Gastrocnemius medialis (tissue), 4 donors: Measurements from ENCODE around the gene PABPC1L.

ENCODE experiments used
- CTCF ChIP-seq, 5 experiments: fragments of 450-650 bp in 3 of 5; fragments of 200-600 bp in 2 of 5; sonication (generic) in 2 of 5; IDR thresholded peaks in 4 of 5; conservative IDR thresholded peaks in 1 of 5; 1 replicate in 4 of 5; 2 replicates in 1 of 5; pipeline ENCODE4 v1.5.1; 2016 to 2019; ENCODE audit warnings: antibody characterized with exemption in 5 of 5, mild to moderate bottlenecking in 3 of 5, moderate library complexity in 3 of 5
- POLR2A ChIP-seq, 2 donors: fragments of 450-650 bp; IDR thresholded peaks; one replicate each; pipeline ENCODE4 v1.6.1; 2017; ENCODE audit warnings: antibody characterized with exemption in 2 of 2, mild to moderate bottlenecking in 2 of 2, moderate library complexity in 2 of 2

GRCh38 chr20:44887466-44887865 is 22.4 kb upstream of the PABPC1L start:
- TF ChIP-seq POLR2A (IDR thresholded peaks at IDR 0.05) (no peak), CTCF (IDR thresholded peaks at IDR 0.05 in 4 of 5, conservative IDR thresholded peaks at IDR 0.05 in 1 of 5) (no peak)
